ENCODE results near the gene SMCR8. TPM values are rescaled to one million over a fixed set of nuclear protein-coding genes. Genes with fewer than 3 reads are reported as not detected.

SMCR8 gene
- total and polyA plus RNA-seq, 2 of the 13 experiments (the other 11 are each of a cell fraction or from before 2014, with no cell fraction given) = 7.6 to 11.8 TPM

DNA sequence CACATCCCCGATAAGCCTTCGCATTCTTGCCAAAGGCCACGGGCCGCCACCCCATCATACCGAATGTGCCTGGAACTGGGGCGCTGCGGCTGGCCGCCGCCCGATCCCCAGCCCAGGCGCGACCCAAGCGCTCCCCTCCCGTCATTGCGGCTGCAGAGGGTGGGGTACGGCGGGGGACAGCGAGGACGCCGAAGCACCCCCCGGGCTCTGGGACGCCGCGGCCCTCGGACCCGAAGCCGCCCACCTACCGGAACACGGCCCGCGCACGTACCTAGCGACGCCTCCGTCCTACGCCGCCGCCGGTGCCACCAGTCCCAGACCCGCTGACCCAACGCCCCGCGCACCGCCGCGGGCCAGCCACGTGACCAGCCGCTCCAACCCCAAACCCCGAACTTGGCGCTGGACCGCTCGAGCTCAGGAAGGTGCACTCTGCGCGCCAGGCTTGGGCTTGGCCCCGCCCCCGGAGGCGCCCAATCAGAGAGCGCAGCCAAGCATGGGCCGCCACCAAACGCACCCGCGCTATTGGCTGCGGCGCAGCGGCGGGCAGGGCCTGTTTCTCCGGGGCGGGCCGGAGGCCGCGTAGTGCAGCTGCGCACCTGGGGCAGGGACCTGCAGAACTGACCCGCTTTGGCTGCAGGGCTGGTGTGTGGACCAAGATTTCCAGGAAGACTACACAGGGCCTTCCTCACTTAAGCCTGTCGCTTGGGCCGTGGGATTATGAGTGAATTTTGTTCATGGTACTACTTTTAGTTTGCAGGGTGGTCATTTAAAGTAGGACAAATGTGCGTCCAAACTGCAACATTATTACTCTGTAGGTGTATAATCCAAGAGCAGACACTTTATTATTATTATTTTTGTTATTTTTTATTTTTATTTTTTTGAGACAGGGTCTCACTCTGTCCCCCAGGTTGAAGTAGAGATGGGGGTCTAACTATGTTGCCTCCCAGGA lies 48.3 kb downstream of the SMCR8 start, which contains the start of gene SHMT1 (continued):
- TF ChIP-seq DMTF1 (CRISPR knock-in tag; IDR thresholded peaks at IDR 0.05) (no peak), ZBTB21 (CRISPR knock-in tag; IDR thresholded peaks at IDR 0.05) (no peak), ZNF432 (CRISPR knock-in tag; IDR thresholded peaks at IDR 0.05; ENCODE audit: borderline replicate concordance) (no peak), ZNF558 (CRISPR knock-in tag; IDR thresholded peaks at IDR 0.05; ENCODE audit: borderline replicate concordance) (no peak), NFE2 (CRISPR knock-in tag; IDR thresholded peaks at IDR 0.05) (no peak), JUN (CRISPR knock-in tag; IDR thresholded peaks at IDR 0.05) (0 out of 2 replicates have a peak, but pooled peaks have one; percentile 41), ZNF503 (CRISPR knock-in tag; IDR thresholded peaks at IDR 0.05) (peak; percentile 72; the same call in 1 of the 2 replicates), ZNF329 (CRISPR knock-in tag; IDR thresholded peaks at IDR 0.05; ENCODE audit: low read depth) (no peak), HOXA5 (CRISPR knock-in tag; IDR thresholded peaks at IDR 0.05) (peak; percentile 80; the same call in 1 of the 2 replicates), PHF5A (CRISPR knock-in tag; IDR thresholded peaks at IDR 0.05; ENCODE audit: low read depth, unreplicated experiment) (no peak), DNMT1 (CRISPR knock-in tag; IDR thresholded peaks at IDR 0.05) (peak; percentile 49; the same call in 1 of the 2 replicates), ZNF34 (CRISPR knock-in tag; IDR thresholded peaks at IDR 0.05; ENCODE audit: borderline replicate concordance) (no peak), SIN3B (IDR thresholded peaks at IDR 0.05; ENCODE audit: low read length) (no peak), FIP1L1 (IDR thresholded peaks at IDR 0.05; ENCODE audit: borderline replicate concordance, insufficient read depth, low read depth, low read length) (no peak), ZFX (CRISPR knock-in tag; IDR thresholded peaks at IDR 0.05; ENCODE audit: low read depth) (peak; percentile 74), KLF11 (CRISPR knock-in tag; IDR thresholded peaks at IDR 0.05) (no peak; the same call in 1 of the 2 replicates)
- TF ChIP-seq, protein P1, sequence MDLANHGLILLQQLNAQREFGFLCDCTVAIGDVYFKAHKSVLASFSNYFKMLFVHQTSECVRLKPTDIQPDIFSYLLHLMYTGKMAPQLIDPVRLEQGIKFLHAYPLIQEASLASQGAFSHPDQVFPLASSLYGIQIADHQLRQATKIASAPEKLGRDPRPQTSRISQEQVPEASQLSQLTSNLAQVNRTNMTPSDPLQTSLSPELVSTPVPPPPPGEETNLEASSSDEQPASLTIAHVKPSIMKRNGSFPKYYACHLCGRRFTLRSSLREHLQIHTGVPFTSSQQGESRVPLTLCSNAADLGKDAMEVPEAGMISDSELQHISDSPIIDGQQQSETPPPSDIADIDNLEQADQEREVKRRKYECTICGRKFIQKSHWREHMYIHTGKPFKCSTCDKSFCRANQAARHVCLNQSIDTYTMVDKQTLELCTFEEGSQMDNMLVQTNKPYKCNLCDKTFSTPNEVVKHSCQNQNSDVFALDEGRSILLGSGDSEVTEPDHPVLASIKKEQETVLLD (CRISPR knock-in tag; IDR thresholded peaks at IDR 0.05; ENCODE audit: low read depth) = no peak
- TF ChIP-seq, protein P2, sequence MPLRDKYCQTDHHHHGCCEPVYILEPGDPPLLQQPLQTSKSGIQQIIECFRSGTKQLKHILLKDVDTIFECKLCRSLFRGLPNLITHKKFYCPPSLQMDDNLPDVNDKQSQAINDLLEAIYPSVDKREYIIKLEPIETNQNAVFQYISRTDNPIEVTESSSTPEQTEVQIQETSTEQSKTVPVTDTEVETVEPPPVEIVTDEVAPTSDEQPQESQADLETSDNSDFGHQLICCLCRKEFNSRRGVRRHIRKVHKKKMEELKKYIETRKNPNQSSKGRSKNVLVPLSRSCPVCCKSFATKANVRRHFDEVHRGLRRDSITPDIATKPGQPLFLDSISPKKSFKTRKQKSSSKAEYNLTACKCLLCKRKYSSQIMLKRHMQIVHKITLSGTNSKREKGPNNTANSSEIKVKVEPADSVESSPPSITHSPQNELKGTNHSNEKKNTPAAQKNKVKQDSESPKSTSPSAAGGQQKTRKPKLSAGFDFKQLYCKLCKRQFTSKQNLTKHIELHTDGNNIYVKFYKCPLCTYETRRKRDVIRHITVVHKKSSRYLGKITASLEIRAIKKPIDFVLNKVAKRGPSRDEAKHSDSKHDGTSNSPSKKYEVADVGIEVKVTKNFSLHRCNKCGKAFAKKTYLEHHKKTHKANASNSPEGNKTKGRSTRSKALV (CRISPR knock-in tag; IDR thresholded peaks at IDR 0.05) = 0 out of 2 replicates have a peak, but pooled peaks have one; percentile 36
- TF ChIP-seq, protein P3, sequence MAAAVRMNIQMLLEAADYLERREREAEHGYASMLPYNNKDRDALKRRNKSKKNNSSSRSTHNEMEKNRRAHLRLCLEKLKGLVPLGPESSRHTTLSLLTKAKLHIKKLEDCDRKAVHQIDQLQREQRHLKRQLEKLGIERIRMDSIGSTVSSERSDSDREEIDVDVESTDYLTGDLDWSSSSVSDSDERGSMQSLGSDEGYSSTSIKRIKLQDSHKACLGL (CRISPR knock-in tag; IDR thresholded peaks at IDR 0.05) = peak; percentile 92
